ENCODE data around the gene LRRC47.
A peak's percentile ranks its signal among the peaks of the same experiment; 100 is the strongest.

The LRRC47 gene

GRCh38 chr1:3785456-3786157, 10.7 kb downstream of the LRRC47 start:
- no peak for DNase-seq

- no peak for DNase-seq
Measured at GRCh38 chr1:3785045-3785444, 11.3 kb downstream of the LRRC47 start.

GRCh38 chr1:3783651-3784474, 12.4 kb downstream of the LRRC47 start:
- no peak for DNase-seq

- no peak for DNase-seq
Measured at GRCh38 chr1:3780901-3781300, 15.4 kb downstream of the LRRC47 start.

GRCh38 chr1:3779912-3780416, 16.3 kb downstream of the LRRC47 start:
- DNase-seq = no peak

GRCh38 chr1:3779265-3779911, 16.9 kb downstream of the LRRC47 start:
- no peak for DNase-seq

GRCh38 chr1:3778590-3779264, 17.6 kb downstream of the LRRC47 start:
- DNase-seq = peak in 1 of 2 donors; percentile 70

GRCh38 chr1:3777647-3778589, 18.4 kb downstream of the LRRC47 start:
- no peak for DNase-seq

GRCh38 chr1:3777078-3777547, 19.2 kb downstream of the LRRC47 start:
- DNase-seq = no peak

GRCh38 chr1:3776231-3776961, 19.9 kb downstream of the LRRC47 start:
- DNase-seq = no peak

GRCh38 chr1:3775490-3776230, 20.6 kb downstream of the LRRC47 start:
- peak; percentile 60 to 62 for DNase-seq

- DNase-seq = no peak
Measured at GRCh38 chr1:3774946-3775489, 21.3 kb downstream of the LRRC47 start.

GRCh38 chr1:3774276-3774945, 21.9 kb downstream of the LRRC47 start:
- no peak for DNase-seq

- DNase-seq = no peak
Measured at GRCh38 chr1:3773572-3774275, 22.6 kb downstream of the LRRC47 start.

- no peak for DNase-seq
Measured at GRCh38 chr1:3772715-3773571, 23.4 kb downstream of the LRRC47 start, which contains the start of gene SMIM1. TSS of gene SMIM1 (plus strand) at chr1:3772749. CDS start at chr1:3775374, 2,625 bp downstream.

GRCh38 chr1:3772027-3772714, 24.1 kb downstream of the LRRC47 start:
- peak; percentile 39 to 42 for DNase-seq
